Hepatocyte (in vitro differentiated cells): ENCODE data around the gene DUOX2. TPM values are rescaled to one million over a fixed set of nuclear protein-coding genes. Genes with fewer than 3 reads are reported as not detected.

Source experiments
- DNase-seq: peaks from one replicate; pipeline ENCODE4 v3.0.0-alpha.2; 2016; ENCODE audit warnings: low spot score
- H2AFZ ChIP-seq: fragments of 200-600 bp; sonication (generic); 2 replicates; pipeline ENCODE4 v1.6.0; 2016; ENCODE audit warnings: antibody characterized with exemption, mild to moderate bottlenecking
- H3K27ac ChIP-seq: fragments of 200-600 bp; sonication (generic); 2 replicates; pipeline ENCODE4 v1.5.1; 2016; ENCODE audit warnings: mild to moderate bottlenecking
- H3K27me3 ChIP-seq: fragments of 200-600 bp; sonication (generic); 2 replicates; pipeline ENCODE4 v1.6.1; 2016
- H3K36me3 ChIP-seq: fragments of 200-600 bp; sonication (generic); replicated peaks from 2 replicates; pipeline ENCODE4 v1.5.1; 2016; ENCODE audit warnings: low read depth; ENCODE audit not compliant: insufficient read depth
- H3K4me1 ChIP-seq: fragments of 200-600 bp; sonication (generic); 2 replicates; pipeline ENCODE4 v1.5.1; 2016; ENCODE audit warnings: mild to moderate bottlenecking, moderate library complexity; ENCODE audit not compliant: insufficient read depth
- H3K4me2 ChIP-seq: fragments of 200-600 bp; sonication (generic); 2 replicates; pipeline ENCODE4 v1.6.0; 2016
- H3K4me3 ChIP-seq: fragments of 200-600 bp; sonication (generic); 2 replicates; pipeline ENCODE4 v1.5.1; 2016; ENCODE audit warnings: mild to moderate bottlenecking
- H3K79me2 ChIP-seq: fragments of 200-600 bp; sonication (generic); 2 replicates; pipeline ENCODE4 v1.6.0; 2017; ENCODE audit warnings: mild to moderate bottlenecking
- H3K9me2 ChIP-seq: fragments of 200-600 bp; sonication (generic); replicated peaks from 2 replicates; pipeline ENCODE4 v1.6.0; 2017; ENCODE audit warnings: mild to moderate bottlenecking; ENCODE audit not compliant: insufficient read depth
- H3K9me3 ChIP-seq: fragments of 200-600 bp; sonication (generic); 2 replicates; pipeline ENCODE4 v1.5.1; 2016; ENCODE audit warnings: low read depth, mild to moderate bottlenecking
- H4K20me1 ChIP-seq: fragments of 200-600 bp; sonication (generic); 2 replicates; pipeline ENCODE4 v1.6.0; 2016; ENCODE audit warnings: mild to moderate bottlenecking; ENCODE audit not compliant: insufficient read depth, poor library complexity, severe bottlenecking
- CTCF ChIP-seq: fragments of 200-600 bp; sonication (generic); IDR thresholded peaks from 2 replicates; pipeline ENCODE4 v1.5.1; 2016; ENCODE audit warnings: antibody characterized with exemption, mild to moderate bottlenecking; ENCODE audit not compliant: poor library complexity
- EZH2 ChIP-seq: fragments of 200-600 bp; sonication (generic); IDR thresholded peaks from 2 replicates; pipeline ENCODE4 v1.6.1; 2016; ENCODE audit warnings: antibody characterized with exemption, mild to moderate bottlenecking, borderline replicate concordance
- EZH2phosphoT487 ChIP-seq: fragments of 200-600 bp; sonication (generic); IDR thresholded peaks from one replicate; pipeline ENCODE4 v1.6.1; 2018; ENCODE audit warnings: antibody characterized with exemption, mild to moderate bottlenecking, low read depth, moderate library complexity; ENCODE audit not compliant: unreplicated experiment, severe bottlenecking
- WGBS: methylation state at CpG from one replicate; pipeline ENCODE4 v1.1.6; 2016; ENCODE audit warnings: low lambda C conversion rate; ENCODE audit errors: missing lambda C conversion rate; 5-methylcytosine and 5-hydroxymethylcytosine counted together
- polyA plus RNA-seq: library from polyadenylated mRNA; unstranded; fragments of >200 nt; fragmentation: Nextera tagmentation; extraction: Ambion mirVana; gene quantifications from 2 replicates; pipeline ENCODE4 v1.2.1, GENCODE V29; 2016
- total RNA-seq: library from RNA; depleted of rRNA; stranded (reverse); fragments of >200 nt; gene quantifications from 2 replicates; pipeline ENCODE4 v1.2.3, GENCODE V29; 2014

The DUOX2 gene
- total and polyA plus RNA-seq, 2 experiments from 2014 or later: 21.4 to 37.4 TPM

DNA sequence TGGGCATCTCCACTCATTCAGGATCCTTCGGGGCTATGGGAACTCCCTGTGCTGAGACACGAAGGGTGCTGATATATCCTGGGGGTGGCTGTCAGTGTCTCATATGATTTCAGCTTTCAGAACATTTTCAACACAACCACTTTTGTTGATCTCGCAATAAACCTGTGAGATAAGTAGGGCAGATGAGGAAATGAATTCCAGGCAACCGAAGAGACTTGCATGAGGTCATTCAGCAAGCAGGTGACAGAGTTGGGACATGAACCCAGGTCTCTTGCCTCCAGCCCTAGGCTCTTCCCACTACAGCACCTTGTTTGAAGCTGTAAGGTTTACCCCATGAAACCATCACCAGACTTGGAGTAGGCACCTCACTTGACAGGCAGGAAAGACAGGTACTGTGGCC lies 32.4 kb upstream of the DUOX2 start:
- H2AFZ ChIP-seq: no peak overlapping the region
- H3K9me2 ChIP-seq: no peaks in the 10 kb centered on the region
- no peaks in the 10 kb centered on the region for H4K20me1 ChIP-seq
- 73% methylated on average over 4 of the region's 4 CpGs for WGBS
- no peaks in the 10 kb centered on the region for H3K79me2 ChIP-seq
- H3K36me3 ChIP-seq: no peaks in the 10 kb centered on the region
- H3K9me3 ChIP-seq: no peaks in the 10 kb centered on the region
- H3K4me3 ChIP-seq: no peak overlapping the region
- TF ChIP-seq EZH2phosphoT487: no peak
- no peak for TF ChIP-seq CTCF
- no peak for TF ChIP-seq EZH2
- no peak for DNase-seq
- no peaks in the 10 kb centered on the region for H3K27me3 ChIP-seq
- H3K4me1 ChIP-seq: no peaks in the 10 kb centered on the region
- peak overlapping the region; percentile 29 for H3K27ac ChIP-seq
- H3K4me2 ChIP-seq: no peak overlapping the region

GRCh38 chr15:45144775-45145174 lies 30.8 kb upstream of the DUOX2 start:
- H3K4me3 ChIP-seq: no peak overlapping the region
- no peaks in the 10 kb centered on the region for H3K79me2 ChIP-seq
- no peaks in the 10 kb centered on the region for H3K9me3 ChIP-seq
- no peak for DNase-seq
- WGBS: 91% methylated on average over 9 of the region's 9 CpGs
- H3K27me3 ChIP-seq: no peaks in the 10 kb centered on the region
- no peak overlapping the region for H2AFZ ChIP-seq
- H3K9me2 ChIP-seq: no peaks in the 10 kb centered on the region
- TF ChIP-seq EZH2phosphoT487 (no peak), EZH2 (no peak), CTCF (no peak)
- H3K4me1 ChIP-seq: no peaks in the 10 kb centered on the region
- H3K27ac ChIP-seq: no peak overlapping the region
- H3K4me2 ChIP-seq: no peak overlapping the region
- H4K20me1 ChIP-seq: no peaks in the 10 kb centered on the region
- no peaks in the 10 kb centered on the region for H3K36me3 ChIP-seq

- H2AFZ ChIP-seq: no peak overlapping the region
- WGBS: 96% methylated on average over 11 of the region's 11 CpGs
Observed at GRCh38 chr15:45143946-45144345, 30.0 kb upstream of the DUOX2 start.

More at GRCh38 chr15:45143946-45144345, 30.0 kb upstream of the DUOX2 start:
- H3K9me3 ChIP-seq: no peaks in the 10 kb centered on the region
- H3K27ac ChIP-seq: no peak overlapping the region
- H3K36me3 ChIP-seq: no peaks in the 10 kb centered on the region
- no peaks in the 10 kb centered on the region for H3K9me2 ChIP-seq
- no peak for DNase-seq
- H3K79me2 ChIP-seq: no peaks in the 10 kb centered on the region
- no peaks in the 10 kb centered on the region for H3K27me3 ChIP-seq
- H3K4me2 ChIP-seq: no peak overlapping the region
- H4K20me1 ChIP-seq: no peaks in the 10 kb centered on the region
- TF ChIP-seq EZH2: no peak
- no peak for TF ChIP-seq EZH2phosphoT487
- TF ChIP-seq CTCF: no peak
- no peaks in the 10 kb centered on the region for H3K4me1 ChIP-seq
- H3K4me3 ChIP-seq: no peak overlapping the region
